ENCODE results near the gene IL17A. TPM values are rescaled to one million over a fixed set of nuclear protein-coding genes. Genes with fewer than 3 reads are reported as not detected.

The IL17A gene
- total RNA-seq, 1 experiment from 2014 or later = not detected

DNA sequence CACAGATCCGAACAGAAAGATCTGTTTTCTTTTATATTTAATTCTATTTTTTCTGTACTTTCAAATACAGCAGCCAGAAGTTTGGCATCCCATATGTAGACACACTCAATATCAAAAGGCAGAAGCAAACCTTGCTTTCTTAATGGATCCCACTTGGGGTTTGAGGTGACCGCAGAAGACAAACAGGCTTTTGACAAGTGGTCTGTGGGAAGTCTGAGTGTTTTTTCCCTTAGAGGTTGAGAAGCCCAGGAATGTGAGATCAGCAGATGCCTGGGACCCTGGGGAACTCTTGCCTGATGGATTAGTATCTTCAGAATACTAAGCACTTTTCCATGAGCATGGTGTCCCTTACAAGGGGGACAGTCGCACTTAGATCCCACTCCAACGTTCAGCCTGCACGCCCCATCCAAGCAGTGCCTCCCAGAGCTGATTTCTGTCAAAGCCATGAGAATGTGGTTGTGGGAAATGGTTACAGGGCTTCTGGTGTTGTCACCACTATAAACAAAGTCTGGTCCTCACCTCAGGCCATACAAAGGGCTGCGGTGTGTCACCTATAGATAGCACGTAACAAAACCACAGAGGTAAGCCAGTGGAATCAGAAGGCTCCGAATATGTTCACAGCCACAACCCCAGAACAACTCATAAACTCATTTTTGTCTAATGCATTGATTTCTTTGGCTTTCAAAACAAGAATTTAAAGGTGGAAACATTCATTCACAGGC lies 45.4 kb downstream of the IL17A start:
- Histone ChIP-seq H3F3A (ENCODE audit: insufficient read depth, low read depth) (no peaks in the 10 kb centered on the region), H3K9me3 (ENCODE audit: insufficient read depth, low read depth) (no peaks in the 10 kb centered on the region), H3K9me2 (ENCODE audit: insufficient read depth) (no peaks in the 10 kb centered on the region), H3K4me1 (replicated peaks; ENCODE audit: insufficient read depth) (no peaks in the 10 kb centered on the region), H3K27ac (no peak overlapping the region), H3K4me3 (no peak overlapping the region), H3K36me3 (ENCODE audit: low read depth) (no peaks in the 10 kb centered on the region), H3K27me3 (ENCODE audit: insufficient read depth, low read depth) (peaks cover 16% of the 10 kb centered on the region), H3K79me2 (ENCODE audit: low read depth) (no peaks in the 10 kb centered on the region), H3K4me2 (no peak overlapping the region), H4K20me1 (ENCODE audit: insufficient read depth) (no peaks in the 10 kb centered on the region), H2AFZ (no peak overlapping the region)
- DNase-seq = no peak
- BruUV-seq (replicated peaks) = no TSS peak
- CTCF ChIA-PET = no interaction called here
- POLR2A ChIA-PET (ENCODE audit: unreplicated experiment) = no interaction called here
- TF ChIP-seq CTCF (conservative IDR thresholded peaks at IDR 0.05) (no peak), EZH2 (IDR thresholded peaks at IDR 0.05; ENCODE audit: low read depth) (no peak)
- intact Hi-C loops (cut with micrococcal nuclease; ENCODE audit: unreplicated experiment) = no loop called here

- Histone ChIP-seq H3K9me3 (ENCODE audit: insufficient read depth, low read depth) (no peaks in the 10 kb centered on the region), H4K20me1 (ENCODE audit: insufficient read depth) (no peaks in the 10 kb centered on the region), H3K4me2 (no peak overlapping the region), H3K4me1 (replicated peaks; ENCODE audit: insufficient read depth) (no peaks in the 10 kb centered on the region), H3K9me2 (ENCODE audit: insufficient read depth) (no peaks in the 10 kb centered on the region), H3F3A (ENCODE audit: insufficient read depth, low read depth) (no peaks in the 10 kb centered on the region), H3K79me2 (ENCODE audit: low read depth) (no peaks in the 10 kb centered on the region), H3K4me3 (no peak overlapping the region), H2AFZ (no peak overlapping the region), H3K27ac (no peak overlapping the region), H3K36me3 (ENCODE audit: low read depth) (no peaks in the 10 kb centered on the region), H3K27me3 (ENCODE audit: insufficient read depth, low read depth) (peaks cover 22% of the 10 kb centered on the region)
- no peak for DNase-seq
- ChIA-PET POLR2A (ENCODE audit: unreplicated experiment) (interaction anchor here (0.6 kb wide), 1 partner anchor 1502 kb away, joined by 3 read pairs; no protein-coding TSS in a partner anchor), CTCF (no interaction called here)
- intact Hi-C loops (cut with micrococcal nuclease; ENCODE audit: unreplicated experiment) = no loop called here
- TF ChIP-seq EZH2 (IDR thresholded peaks at IDR 0.05; ENCODE audit: low read depth) (no peak), CTCF (conservative IDR thresholded peaks at IDR 0.05) (no peak)
- BruUV-seq (replicated peaks) = no TSS peak
Observed at GRCh38 chr6:52233005-52233404, 46.8 kb downstream of the IL17A start.

- H3K4me3 ChIP-seq = no peak overlapping the region
- peak; percentile 10 to 42 for DNase-seq
- H4K20me1 ChIP-seq (ENCODE audit: insufficient read depth) = no peaks in the 10 kb centered on the region
- H3K79me2 ChIP-seq (ENCODE audit: low read depth) = no peaks in the 10 kb centered on the region
- H3F3A ChIP-seq (ENCODE audit: insufficient read depth, low read depth) = no peaks in the 10 kb centered on the region
- peak; percentile 59 for TF ChIP-seq CTCF (conservative IDR thresholded peaks at IDR 0.05)
- TF ChIP-seq EZH2 (IDR thresholded peaks at IDR 0.05; ENCODE audit: low read depth) = no peak
- H3K9me3 ChIP-seq (ENCODE audit: insufficient read depth, low read depth) = no peaks in the 10 kb centered on the region
- no peaks in the 10 kb centered on the region for H3K4me1 ChIP-seq (replicated peaks; ENCODE audit: insufficient read depth)
- H3K4me2 ChIP-seq = no peak overlapping the region
- H3K36me3 ChIP-seq (ENCODE audit: low read depth) = no peaks in the 10 kb centered on the region
- peaks cover 34% of the 10 kb centered on the region for H3K27me3 ChIP-seq (ENCODE audit: insufficient read depth, low read depth)
- ChIA-PET POLR2A (ENCODE audit: unreplicated experiment) (no interaction called here), CTCF (no interaction called here)
- intact Hi-C loops (cut with micrococcal nuclease; ENCODE audit: unreplicated experiment) = no loop called here
- BruUV-seq (replicated peaks) = no TSS peak
- no peaks in the 10 kb centered on the region for H3K9me2 ChIP-seq (ENCODE audit: insufficient read depth)
- H3K27ac ChIP-seq = no peak overlapping the region
- H2AFZ ChIP-seq = no peak overlapping the region
Observed at GRCh38 chr6:52233975-52234823, 48.0 kb downstream of the IL17A start.

Small RNA genes within 50 kb of the gene (microRNA-seq; reads per million reads assigned to microRNA genes)
- gene MIR133B (ENCODE audit: borderline number of aligned reads, borderline replicate concordance) = not detected
- gene MIR206 (ENCODE audit: borderline number of aligned reads, borderline replicate concordance) = not detected

Other genes with a start within 250 kb of the IL17A start
- gene PKHD1, start 98.8 kb upstream of the IL17A start, total RNA-seq (2021) = not detected in 2 replicates
- gene IL17F, start 58.1 kb downstream of the IL17A start, total RNA-seq (2021) = not detected in 2 replicates
- 90.9 and 111 TPM in 2 replicates for gene MCM3, start 98.4 kb downstream of the IL17A start, total RNA-seq (2021)
- 3.7 and 4.1 TPM in 2 replicates for gene PAQR8, start 175.8 kb downstream of the IL17A start, total RNA-seq (2021)
- 35.8 and 45.0 TPM in 2 replicates for gene EFHC1, start 234.0 kb downstream of the IL17A start, total RNA-seq (2021)